Measurements from ENCODE around the gene OTOF.
"Not testable (repeated sequence)": the region's sequence is repeated elsewhere in the genome, so short reads cannot be mapped to it uniquely, and the experiment has no call there.

Gene OTOF

GRCh38 chr2:26479131-26479788 lies 1.3 kb upstream of the OTOF start:
- no peak for DNase-seq

GRCh38 chr2:26478366-26478765 lies 442 bp upstream of the OTOF start:
- DNase-seq = no peak

- no peak for DNase-seq
Measured at GRCh38 chr2:26477126-26477910, 606 bp downstream of the OTOF start.

- DNase-seq = no peak
Measured at GRCh38 chr2:26475832-26476501, 2.0 kb downstream of the OTOF start.

- DNase-seq = no peak
Measured at GRCh38 chr2:26475037-26475436, 2.9 kb downstream of the OTOF start.

- no peak for DNase-seq
Measured at GRCh38 chr2:26474261-26474785, 3.6 kb downstream of the OTOF start.

GRCh38 chr2:26473796-26474195 lies 4.1 kb downstream of the OTOF start:
- no peak for DNase-seq

GRCh38 chr2:26472821-26473655 lies 4.9 kb downstream of the OTOF start:
- DNase-seq = no peak

- no peak for DNase-seq
Measured at GRCh38 chr2:26471766-26472706, 5.9 kb downstream of the OTOF start.

GRCh38 chr2:26471289-26471688 lies 6.6 kb downstream of the OTOF start:
- no peak for DNase-seq

GRCh38 chr2:26470601-26471260 lies 7.2 kb downstream of the OTOF start:
- DNase-seq = no peak

GRCh38 chr2:26469955-26470354 lies 8.0 kb downstream of the OTOF start:
- DNase-seq = no peak

GRCh38 chr2:26469092-26469710 lies 8.7 kb downstream of the OTOF start:
- DNase-seq = peak; percentile 50

GRCh38 chr2:26468544-26468943 lies 9.4 kb downstream of the OTOF start:
- DNase-seq = not testable (repeated sequence)

- no peak for DNase-seq
Measured at GRCh38 chr2:26466662-26467310, 11.1 kb downstream of the OTOF start.

- DNase-seq = no peak
Measured at GRCh38 chr2:26465981-26466471, 11.9 kb downstream of the OTOF start.

GRCh38 chr2:26465266-26465925 lies 12.5 kb downstream of the OTOF start:
- no peak for DNase-seq

- DNase-seq = no peak
Measured at GRCh38 chr2:26464390-26465265, 13.3 kb downstream of the OTOF start.
